Heart left ventricle (tissue), 16 donors: ENCODE results near the gene FAAH2. TPM values are rescaled to one million over a fixed set of nuclear protein-coding genes. Genes with fewer than 3 reads are reported as not detected.

ENCODE experiments used
- ATAC-seq, 4 donors: fragments of 200-7000 bp; cut with Tn5 transposase; one replicate each; pipeline ENCODE4 v1.9.1; 2020 to 2022; ENCODE audit warnings: moderate library complexity in 4 of 4, mild to moderate bottlenecking in 3 of 4, moderate number of reproducible peaks in 1 of 4
- DNase-seq, 5 donors: peaks; one replicate each; pipeline ENCODE4 v3.0.0-alpha.2; 2020
- H3K27ac ChIP-seq, 12 donors: fragments of 200-600 bp; sonication (generic) in 4 of 12; one replicate each; pipeline versions ENCODE4 v1.5.0 to v1.8.0; 2016 to 2022; ENCODE audit warnings: mild to moderate bottlenecking in 2 of 12
- H3K27me3 ChIP-seq, 9 donors: fragments of 200-600 bp; sonication (generic) in 2 of 9; one replicate each; pipeline versions ENCODE4 v1.5.1 to v1.8.0; 2016 to 2022; ENCODE audit warnings: mild to moderate bottlenecking in 3 of 9
- H3K36me3 ChIP-seq, 9 donors: fragments of 200-600 bp; sonication (generic) in 2 of 9; one replicate each; pipeline versions ENCODE4 v1.5.0 to v1.8.0; 2018 to 2022; ENCODE audit warnings: mild to moderate bottlenecking in 2 of 9
- H3K4me1 ChIP-seq, 12 donors: fragments of 200-600 bp; sonication (generic) in 4 of 12; one replicate each; pipeline versions ENCODE4 v1.5.0 to v1.8.0; 2016 to 2022; ENCODE audit warnings: mild to moderate bottlenecking in 3 of 12
- H3K4me3 ChIP-seq, 12 donors: fragments of 200-600 bp; sonication (generic) in 4 of 12; one replicate each; pipeline versions ENCODE4 v1.5.0 to v1.8.0; 2017 to 2022; ENCODE audit warnings: mild to moderate bottlenecking in 9 of 12, moderate library complexity in 4 of 12
- H3K9me3 ChIP-seq, 12 donors: fragments of 200-600 bp; sonication (generic) in 4 of 12; one replicate each; pipeline versions ENCODE4 v1.5.0 to v1.8.0; 2016 to 2022; ENCODE audit warnings: mild to moderate bottlenecking in 1 of 12
- CTCF ChIP-seq, 12 donors: fragments of 200-600 bp; sonication (generic) in 4 of 12; IDR thresholded peaks; one replicate each; pipeline versions ENCODE4 v1.5.0 to v1.8.0; 2018 to 2022; ENCODE audit warnings: antibody characterized with exemption in 12 of 12, mild to moderate bottlenecking in 5 of 12
- POLR2A ChIP-seq, 2 donors: fragments of 450-650 bp; IDR thresholded peaks; one replicate each; pipeline ENCODE4 v1.6.1; 2017; ENCODE audit warnings: antibody characterized with exemption in 2 of 2, mild to moderate bottlenecking in 2 of 2, moderate library complexity in 2 of 2
- WGBS, 4 donors: extraction: QIAGEN DNeasy Blood & Tissue Kit in 2 of 4; methylation state at CpG; one replicate each; pipeline versions ENCODE4 v1.1.5 to v1.1.7; 2013 to 2018; 5-methylcytosine and 5-hydroxymethylcytosine counted together
- intact Hi-C, 10 donors: fragments of 100-400 bp; cut with DNase I; formaldehyde crosslinking; loops; one replicate each; pipeline versions ENCODE4 v1.11.1 to v1.14.2; 2022
- polyA plus RNA-seq, 2 donors: library from polyadenylated mRNA; stranded (reverse); fragments of 200-250 nt; gene quantifications; one replicate each; pipeline ENCODE4 v1.2.3, GENCODE V29; 2013
- total RNA-seq, 9 donors: library from RNA; depleted of rRNA in 2 of 9; stranded (reverse); fragments of >200 nt in 2 of 9; fragmentation: NEBNext Ultra II Directional in 3 of 9; extraction: Animal tissue kit (Norgen Biotek cat#: 25700) in 3 of 9; gene quantifications; one replicate each; pipeline versions ENCODE4 v1.1.0 to v1.2.4, GENCODE V29; 2016 to 2023
- donor health status: ischemic (EF 13 %, LVEDD 7.1; RV severe dilation, severe dysfunction).
- donor health status: healthy with polysubstance abuse.
- donor health status: DM: no; HTN: yes; CAD: no.
- donor health status: DM: no; HTN: no; CAD: no.
- donor health status: ischemic (EF 25% LVEDD 6.9; RV normal size, moderate dysfunction).
- donor health status: ischemic (EF 25% LVEDD 5.7; RV mildly dilated, moderate dysfunction).
- donor health status: healthy.
- donor health status: DM: yes; HTN: yes; CAD: no.
- donor health status: ischemic (EF 35%, LVEDD 5.7; RV mildly dilated, moderate dysfunction).
- donor health status: nonischemic (EF 11% LVEDD 7.7; RV severe dilation, severe dysfunction).
- donor health status: DM: yes; HTN: yes; CAD: no.
- donor health status: PGD.
- donor health status: ischemic (EF 29% LVEDD 5.4; RV normal size, mild dysfunction).
- donor health status: nonischemic (EF 23%, LVEDD 6.1; RV moderate dilation, normal function).

FAAH2 gene
- total and polyA plus RNA-seq, 11 donors = 0.10 to 1.6 (median 0.37) TPM; not detected in 4

DNA sequence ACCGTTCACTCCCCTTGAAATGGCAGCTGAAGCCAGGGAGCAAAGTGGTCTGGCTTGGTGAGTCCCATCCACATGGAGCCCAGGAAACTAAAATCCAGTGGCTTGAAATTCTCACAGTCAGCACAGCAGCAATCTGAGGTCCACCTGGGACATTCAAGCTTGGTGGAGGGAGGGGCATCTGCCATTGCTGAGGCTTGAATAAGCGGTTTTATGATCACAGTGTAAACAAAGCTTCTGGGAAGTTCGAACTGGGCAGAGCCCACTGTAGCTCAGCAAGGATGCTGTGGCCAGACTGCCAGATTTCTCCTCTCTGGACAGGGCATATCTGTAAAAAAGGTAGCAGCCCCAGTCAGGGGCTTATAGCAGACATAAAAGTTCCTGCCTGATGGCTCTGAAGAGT lies 15.5 kb upstream of the FAAH2 start:
- Histone ChIP-seq H3K9me3 (peaks cover 0 to 22% (median 2%) of the 10 kb centered on the region in 12 donors), H3K4me3 (no peak overlapping the region), H3K36me3 (no peaks in the 10 kb centered on the region), H3K27me3 (peaks cover 0 to 4% (median 0%) of the 10 kb centered on the region in 9 donors), H3K27ac (no peak overlapping the region), H3K4me1 (no peaks in the 10 kb centered on the region)
- intact Hi-C loops = no loop called here
- WGBS, 4 donors = 44 to 97% (median 94%) methylated on average over 3 of the region's 3 CpGs
- ATAC-seq (no peak), DNase-seq (no peak)
- TF ChIP-seq CTCF (IDR thresholded peaks at IDR 0.05) (no peak), POLR2A (IDR thresholded peaks at IDR 0.05) (no peak)

DNA sequence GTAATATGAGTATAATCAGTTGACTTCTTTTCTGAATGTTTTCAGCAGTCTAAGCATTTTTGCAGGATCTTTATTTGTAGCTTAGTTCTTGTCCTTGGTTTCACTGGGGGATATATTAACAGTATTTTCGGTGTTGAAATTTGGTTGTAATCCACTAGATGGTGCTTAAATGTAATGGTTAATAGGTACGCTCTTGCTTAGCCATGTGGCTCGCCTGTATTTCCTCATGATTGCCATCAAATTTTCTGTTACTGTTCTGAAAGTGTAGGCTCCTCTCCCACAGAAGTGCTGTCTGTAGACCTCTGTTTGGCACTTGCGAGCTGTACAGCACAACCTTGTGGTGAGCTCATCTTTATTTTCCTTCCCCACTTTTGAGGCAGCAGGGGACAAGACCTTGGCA lies 3.9 kb upstream of the FAAH2 start:
- 74 to 78% (median 75%) methylated on average over 4 of the region's 4 CpGs for WGBS, 4 donors

GRCh38 chrX:57285001-57285400 lies 1.5 kb upstream of the FAAH2 start:
- intact Hi-C loops = no loop called here
- Histone ChIP-seq H3K4me1 (no peaks in the 10 kb centered on the region), H3K27ac (no peak overlapping the region), H3K4me3 (no peak overlapping the region), H3K27me3 (no peaks in the 10 kb centered on the region), H3K36me3 (no peaks in the 10 kb centered on the region), H3K9me3 (peaks cover 0 to 8% (median 0%) of the 10 kb centered on the region in 12 donors)
- DNase-seq = no peak
- WGBS, 4 donors = 73 to 90% (median 83%) methylated on average over 3 of the region's 3 CpGs
- no peak for ATAC-seq
- TF ChIP-seq CTCF (IDR thresholded peaks at IDR 0.05) (no peak), POLR2A (IDR thresholded peaks at IDR 0.05) (no peak)

More for the DNA sequence above, 3.9 kb upstream of the FAAH2 start:
- intact Hi-C loops = no loop called here
- Histone ChIP-seq H3K27ac (no peak overlapping the region), H3K27me3 (no peaks in the 10 kb centered on the region), H3K9me3 (peaks cover 0 to 32% (median 0%) of the 10 kb centered on the region in 12 donors), H3K4me1 (no peaks in the 10 kb centered on the region), H3K36me3 (no peaks in the 10 kb centered on the region), H3K4me3 (no peak overlapping the region)
- ATAC-seq (no peak), DNase-seq (no peak)
- no peak for TF ChIP-seq POLR2A (IDR thresholded peaks at IDR 0.05)
- TF ChIP-seq CTCF (IDR thresholded peaks at IDR 0.05) = no peak

DNA sequence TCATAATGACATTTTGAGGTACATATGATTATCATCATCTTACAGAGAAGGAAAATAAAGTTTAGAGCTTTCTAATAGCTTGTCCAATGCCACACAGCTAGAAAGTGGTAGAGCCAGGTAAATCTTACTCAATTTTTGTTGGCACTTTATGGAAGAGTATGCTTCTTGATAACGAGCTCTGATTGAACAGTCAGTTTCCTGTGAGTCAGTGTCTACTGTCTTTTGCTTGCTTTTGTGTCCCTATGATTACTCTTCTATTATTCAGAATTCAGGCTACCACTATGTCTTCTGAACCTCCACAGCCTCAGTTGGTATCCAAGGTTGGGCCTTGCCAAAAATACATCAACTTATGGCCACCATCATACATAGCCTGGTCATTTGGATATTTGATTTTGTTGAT lies 2.6 kb downstream of the FAAH2 start:
- WGBS, 4 donors = 42 to 67% (median 59%) methylated on average over 1 of the region's 1 CpG
- H3K27ac ChIP-seq = no peak overlapping the region
- intact Hi-C loops = no loop called here

More for the DNA sequence above, 2.6 kb downstream of the FAAH2 start:
- Histone ChIP-seq H3K36me3 (no peaks in the 10 kb centered on the region), H3K4me3 (no peak overlapping the region), H3K4me1 (no peaks in the 10 kb centered on the region), H3K27me3 (no peaks in the 10 kb centered on the region), H3K9me3 (no peaks in the 10 kb centered on the region)
- DNase-seq (no peak), ATAC-seq (no peak)
- TF ChIP-seq CTCF (IDR thresholded peaks at IDR 0.05) = no peak
- no peak for TF ChIP-seq POLR2A (IDR thresholded peaks at IDR 0.05)
